ENCODE measurements around the gene CWC25. TPM values are rescaled to one million over a fixed set of nuclear protein-coding genes. Genes with fewer than 3 reads are reported as not detected.

Gene CWC25
- total and polyA plus RNA-seq, 2 of the 13 experiments (the other 11 are each of a cell fraction or from before 2014, with no cell fraction given): 15.6 to 22.7 TPM

DNA sequence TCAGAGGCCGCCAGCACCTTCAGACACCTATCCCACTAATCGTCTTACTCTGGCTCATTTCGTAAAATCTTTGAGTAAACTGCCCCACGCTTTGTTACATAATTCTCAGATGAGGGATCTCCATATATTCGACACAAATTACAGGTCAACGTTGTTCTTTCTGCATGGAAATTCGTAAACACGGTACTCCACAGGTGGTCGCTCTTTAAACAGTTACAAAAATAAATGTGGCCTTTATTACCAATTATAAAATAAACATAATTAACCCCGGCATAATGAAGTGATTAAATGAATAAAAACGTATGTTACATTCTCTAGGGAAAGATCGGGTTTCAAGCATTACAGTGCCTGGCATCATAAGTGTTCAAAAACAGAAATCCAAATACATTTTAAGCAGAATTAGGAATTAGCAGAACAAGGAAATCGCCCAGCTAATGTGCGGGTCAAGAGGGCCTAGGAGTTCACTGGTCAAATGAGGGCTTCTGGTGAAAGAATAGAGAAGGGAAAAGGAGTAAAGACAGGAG, 24.8 kb downstream of the CWC25 start (continued):
- TF ChIP-seq, protein P1, sequence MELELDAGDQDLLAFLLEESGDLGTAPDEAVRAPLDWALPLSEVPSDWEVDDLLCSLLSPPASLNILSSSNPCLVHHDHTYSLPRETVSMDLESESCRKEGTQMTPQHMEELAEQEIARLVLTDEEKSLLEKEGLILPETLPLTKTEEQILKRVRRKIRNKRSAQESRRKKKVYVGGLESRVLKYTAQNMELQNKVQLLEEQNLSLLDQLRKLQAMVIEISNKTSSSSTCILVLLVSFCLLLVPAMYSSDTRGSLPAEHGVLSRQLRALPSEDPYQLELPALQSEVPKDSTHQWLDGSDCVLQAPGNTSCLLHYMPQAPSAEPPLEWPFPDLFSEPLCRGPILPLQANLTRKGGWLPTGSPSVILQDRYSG (CRISPR knock-in tag; IDR thresholded peaks at IDR 0.05): no peak
- TF ChIP-seq, protein P2, sequence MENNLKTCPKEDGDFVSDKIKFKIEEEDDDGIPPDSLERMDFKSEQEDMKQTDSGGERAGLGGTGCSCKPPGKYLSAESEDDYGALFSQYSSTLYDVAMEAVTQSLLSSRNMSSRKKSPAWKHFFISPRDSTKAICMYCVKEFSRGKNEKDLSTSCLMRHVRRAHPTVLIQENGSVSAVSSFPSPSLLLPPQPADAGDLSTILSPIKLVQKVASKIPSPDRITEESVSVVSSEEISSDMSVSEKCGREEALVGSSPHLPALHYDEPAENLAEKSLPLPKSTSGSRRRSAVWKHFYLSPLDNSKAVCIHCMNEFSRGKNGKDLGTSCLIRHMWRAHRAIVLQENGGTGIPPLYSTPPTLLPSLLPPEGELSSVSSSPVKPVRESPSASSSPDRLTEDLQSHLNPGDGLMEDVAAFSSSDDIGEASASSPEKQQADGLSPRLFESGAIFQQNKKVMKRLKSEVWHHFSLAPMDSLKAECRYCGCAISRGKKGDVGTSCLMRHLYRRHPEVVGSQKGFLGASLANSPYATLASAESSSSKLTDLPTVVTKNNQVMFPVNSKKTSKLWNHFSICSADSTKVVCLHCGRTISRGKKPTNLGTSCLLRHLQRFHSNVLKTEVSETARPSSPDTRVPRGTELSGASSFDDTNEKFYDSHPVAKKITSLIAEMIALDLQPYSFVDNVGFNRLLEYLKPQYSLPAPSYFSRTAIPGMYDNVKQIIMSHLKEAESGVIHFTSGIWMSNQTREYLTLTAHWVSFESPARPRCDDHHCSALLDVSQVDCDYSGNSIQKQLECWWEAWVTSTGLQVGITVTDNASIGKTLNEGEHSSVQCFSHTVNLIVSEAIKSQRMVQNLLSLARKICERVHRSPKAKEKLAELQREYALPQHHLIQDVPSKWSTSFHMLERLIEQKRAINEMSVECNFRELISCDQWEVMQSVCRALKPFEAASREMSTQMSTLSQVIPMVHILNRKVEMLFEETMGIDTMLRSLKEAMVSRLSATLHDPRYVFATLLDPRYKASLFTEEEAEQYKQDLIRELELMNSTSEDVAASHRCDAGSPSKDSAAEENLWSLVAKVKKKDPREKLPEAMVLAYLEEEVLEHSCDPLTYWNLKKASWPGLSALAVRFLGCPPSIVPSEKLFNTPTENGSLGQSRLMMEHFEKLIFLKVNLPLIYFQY (CRISPR knock-in tag; IDR thresholded peaks at IDR 0.05; ENCODE audit: borderline replicate concordance): no peak
- TF ChIP-seq RBM39 (IDR thresholded peaks at IDR 0.05; ENCODE audit: low read depth, low read length, poor library complexity, severe bottlenecking) (no peak), ZNF775 (CRISPR knock-in tag; IDR thresholded peaks at IDR 0.05; ENCODE audit: borderline replicate concordance) (no peak), FOXA3 (CRISPR knock-in tag; IDR thresholded peaks at IDR 0.05) (no peak; the same call in 1 of the 2 replicates), ZNF781 (CRISPR knock-in tag; IDR thresholded peaks at IDR 0.05; ENCODE audit: borderline replicate concordance, not compliant biosample characterization) (peak; percentile 28), MBD4 (IDR thresholded peaks at IDR 0.05; ENCODE audit: borderline replicate concordance, low read length) (no peak), SIX4 (CRISPR knock-in tag; IDR thresholded peaks at IDR 0.05) (no peak), MEIS1 (CRISPR knock-in tag; IDR thresholded peaks at IDR 0.05; ENCODE audit: borderline replicate concordance) (no peak), CCDC6 (CRISPR knock-in tag; IDR thresholded peaks at IDR 0.05) (no peak; the same call in 1 of the 2 replicates), PHF21A (CRISPR knock-in tag; IDR thresholded peaks at IDR 0.05) (no peak), ATAD3A (CRISPR knock-in tag; IDR thresholded peaks at IDR 0.05) (no peak), ZNF737 (CRISPR knock-in tag; IDR thresholded peaks at IDR 0.05; ENCODE audit: borderline replicate concordance) (no peak), SOX5 (CRISPR knock-in tag; IDR thresholded peaks at IDR 0.05; ENCODE audit: borderline replicate concordance) (no peak), SRY (CRISPR knock-in tag; IDR thresholded peaks at IDR 0.05) (no peak), MLLT10 (CRISPR knock-in tag; IDR thresholded peaks at IDR 0.05) (no peak), HMG20A (CRISPR knock-in tag; IDR thresholded peaks at IDR 0.05; ENCODE audit: borderline replicate concordance) (no peak), LCORL (IDR thresholded peaks at IDR 0.05) (no peak), LCORL (CRISPR knock-in tag; IDR thresholded peaks at IDR 0.05) (peak; percentile 7; the same call in 1 of the 2 replicates), MTA1 (CRISPR knock-in tag; IDR thresholded peaks at IDR 0.05; ENCODE audit: borderline replicate concordance) (no peak), TBL1XR1 (IDR thresholded peaks at IDR 0.05; ENCODE audit: borderline replicate concordance, low read length, partially characterized antibody) (no peak), ZNF839 (CRISPR knock-in tag; IDR thresholded peaks at IDR 0.05; ENCODE audit: borderline replicate concordance) (no peak), PITX1 (CRISPR knock-in tag; IDR thresholded peaks at IDR 0.05) (no peak), KLF11 (CRISPR knock-in tag; IDR thresholded peaks at IDR 0.05) (peak; percentile 17; the same call in 1 of the 2 replicates), HNRNPUL1 (IDR thresholded peaks at IDR 0.05; ENCODE audit: low read depth, low read length) (no peak)
- TF ChIP-seq, protein P3, sequence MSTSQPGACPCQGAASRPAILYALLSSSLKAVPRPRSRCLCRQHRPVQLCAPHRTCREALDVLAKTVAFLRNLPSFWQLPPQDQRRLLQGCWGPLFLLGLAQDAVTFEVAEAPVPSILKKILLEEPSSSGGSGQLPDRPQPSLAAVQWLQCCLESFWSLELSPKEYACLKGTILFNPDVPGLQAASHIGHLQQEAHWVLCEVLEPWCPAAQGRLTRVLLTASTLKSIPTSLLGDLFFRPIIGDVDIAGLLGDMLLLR (CRISPR knock-in tag; IDR thresholded peaks at IDR 0.05): no peak
- TF ChIP-seq, protein P4, sequence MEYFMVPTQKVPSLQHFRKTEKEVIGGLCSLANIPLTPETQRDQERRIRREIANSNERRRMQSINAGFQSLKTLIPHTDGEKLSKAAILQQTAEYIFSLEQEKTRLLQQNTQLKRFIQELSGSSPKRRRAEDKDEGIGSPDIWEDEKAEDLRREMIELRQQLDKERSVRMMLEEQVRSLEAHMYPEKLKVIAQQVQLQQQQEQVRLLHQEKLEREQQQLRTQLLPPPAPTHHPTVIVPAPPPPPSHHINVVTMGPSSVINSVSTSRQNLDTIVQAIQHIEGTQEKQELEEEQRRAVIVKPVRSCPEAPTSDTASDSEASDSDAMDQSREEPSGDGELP (IDR thresholded peaks at IDR 0.05; ENCODE audit: borderline replicate concordance, low read depth): no peak

All from HepG2 (cell line).